Measurements from ENCODE around the gene UBTD1.

UBTD1 gene

DNA sequence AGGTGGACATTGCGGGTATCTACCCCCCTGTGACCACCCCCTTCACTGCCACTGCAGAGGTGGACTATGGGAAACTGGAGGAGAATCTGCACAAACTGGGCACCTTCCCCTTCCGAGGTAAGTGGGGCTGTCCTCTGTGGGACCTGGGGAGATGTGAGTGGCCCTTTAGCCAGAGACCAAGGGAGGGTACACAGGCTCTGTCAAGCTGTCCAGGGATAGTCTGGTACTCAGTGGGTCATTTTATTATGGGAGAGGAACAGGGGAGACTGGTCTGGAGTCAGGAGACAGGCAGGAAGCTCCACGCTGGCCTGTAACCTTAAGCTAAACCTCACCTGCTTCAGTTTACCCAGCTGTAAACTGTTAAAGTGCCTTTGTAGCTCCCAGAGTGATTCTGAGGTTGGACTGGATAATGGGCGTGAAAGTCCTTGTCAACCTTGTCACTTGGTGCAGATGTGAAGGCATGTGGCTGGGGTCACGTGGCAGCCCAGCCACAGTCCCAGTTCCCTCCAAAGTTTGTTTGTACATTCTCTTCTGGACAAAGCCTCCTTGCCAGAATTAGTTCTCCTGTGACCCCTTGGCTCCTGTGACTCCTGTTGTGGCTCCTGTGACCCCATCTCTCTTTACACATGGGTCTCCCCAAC, 86.2 kb downstream of the UBTD1 start:
- no peak for DNase-seq (ENCODE audit: low spot score)

DNA sequence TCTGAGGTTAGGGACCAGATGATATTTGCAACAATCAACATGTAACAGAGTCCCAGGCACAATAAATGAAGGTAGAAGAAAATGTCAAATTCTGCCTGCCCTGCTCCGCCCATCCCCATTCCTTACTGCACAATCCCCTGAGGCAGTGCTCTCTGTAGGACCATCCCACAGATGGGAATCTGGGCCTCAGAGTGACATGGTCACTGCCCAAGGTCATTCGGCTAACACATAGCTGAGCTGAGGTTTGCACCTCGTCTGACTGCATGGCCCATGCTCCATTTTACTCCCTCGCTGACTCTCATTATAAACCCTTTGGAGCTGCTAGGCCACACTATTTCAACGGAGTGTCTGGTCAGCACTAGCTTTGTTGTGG, 86.7 kb downstream of the UBTD1 start:
- no peak for DNase-seq (ENCODE audit: low spot score)

- DNase-seq (ENCODE audit: low spot score) = no peak
Observed at GRCh38 chr10:97587183-97587582, 88.5 kb downstream of the UBTD1 start.

DNA sequence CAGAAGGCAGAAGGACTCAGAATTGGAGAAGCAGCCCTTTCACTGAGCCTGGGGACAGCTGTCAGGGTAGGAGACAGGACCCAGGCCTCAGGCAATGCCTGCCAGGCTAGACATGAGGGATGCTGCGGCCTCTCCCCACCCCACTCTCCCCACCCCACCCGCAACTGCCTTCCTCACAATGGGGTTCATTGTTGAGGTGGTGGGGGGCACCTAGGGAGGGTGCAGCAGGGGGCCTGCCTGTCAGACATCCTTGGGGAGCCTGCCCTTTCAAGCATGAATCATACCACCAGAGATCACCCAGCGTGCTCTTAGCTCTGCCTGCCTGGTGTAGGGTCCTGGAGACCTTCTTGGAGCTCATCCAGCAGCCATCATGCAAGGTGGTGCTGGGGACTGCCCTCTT, 90.8 kb downstream of the UBTD1 start, which contains the start of gene C10orf62:
C10orf62 (plus strand) TSS at position 243 of the 400 bp plus-strand sequence. CDS start 177 bp downstream, outside the sequence.
- DNase-seq (ENCODE audit: low spot score) = no peak

- DNase-seq (ENCODE audit: low spot score) = no peak
Observed at GRCh38 chr10:97590082-97590747, 91.5 kb downstream of the UBTD1 start.

DNA sequence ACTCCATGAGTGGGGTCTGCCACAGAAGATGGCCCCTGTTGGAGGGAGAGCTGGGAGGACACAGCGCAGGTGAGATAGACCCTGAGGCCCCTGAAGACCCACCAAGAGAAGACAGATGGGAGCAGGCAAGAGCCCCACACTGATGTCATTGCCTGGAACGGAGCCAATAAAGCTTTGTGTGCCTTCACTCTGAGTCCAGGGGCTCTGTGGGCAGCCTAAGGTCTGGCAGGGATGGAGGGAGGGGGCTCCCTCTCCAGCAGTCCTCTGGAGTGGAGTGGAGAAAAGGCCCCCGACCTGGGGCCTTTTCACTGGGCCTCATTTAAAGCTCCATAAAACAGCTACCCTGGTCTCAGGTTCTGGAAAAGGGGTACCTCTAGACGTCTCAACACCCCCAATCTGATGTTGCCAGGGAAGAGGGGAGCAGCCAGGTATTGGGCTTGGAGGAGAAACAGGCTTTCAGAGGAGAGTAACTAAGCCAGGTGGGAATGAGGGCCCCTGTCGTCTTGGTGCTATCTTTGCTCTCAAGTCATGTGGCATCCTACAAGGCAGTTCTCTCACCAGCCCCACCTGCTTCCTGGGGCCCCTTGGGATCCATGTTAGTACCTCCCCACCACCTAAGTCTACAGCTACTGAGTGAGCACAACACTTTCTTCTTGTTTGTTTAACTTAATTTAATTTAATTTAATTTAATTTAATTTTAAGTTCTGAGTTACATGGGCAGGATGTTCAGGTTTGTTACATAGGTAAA, 92.2 kb downstream of the UBTD1 start:
- DNase-seq (ENCODE audit: low spot score) = no peak

DNA sequence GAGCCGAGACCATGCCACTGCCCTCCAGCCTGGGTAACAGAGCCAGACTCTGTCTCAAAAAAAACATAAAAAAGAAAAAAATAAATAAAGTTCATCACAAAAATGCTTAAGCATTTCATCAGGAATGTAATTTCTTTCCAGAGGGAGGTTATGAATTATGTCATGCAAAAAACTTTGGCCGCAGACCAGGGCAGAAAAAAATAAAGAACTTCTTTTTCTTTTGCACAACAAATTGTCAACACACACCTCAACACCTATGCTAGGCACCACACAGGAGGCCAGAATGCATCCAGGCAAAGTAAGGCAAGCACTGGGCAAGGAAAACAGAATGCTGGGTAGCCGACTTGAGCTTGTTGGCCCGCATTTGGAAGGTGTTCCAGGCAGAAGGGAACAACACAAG, 94.7 kb downstream of the UBTD1 start:
- no peak for DNase-seq (ENCODE audit: low spot score)

GRCh38 chr10:97596101-97597082, 97.7 kb downstream of the UBTD1 start:
- DNase-seq (ENCODE audit: low spot score) = peak; percentile 57

DNA sequence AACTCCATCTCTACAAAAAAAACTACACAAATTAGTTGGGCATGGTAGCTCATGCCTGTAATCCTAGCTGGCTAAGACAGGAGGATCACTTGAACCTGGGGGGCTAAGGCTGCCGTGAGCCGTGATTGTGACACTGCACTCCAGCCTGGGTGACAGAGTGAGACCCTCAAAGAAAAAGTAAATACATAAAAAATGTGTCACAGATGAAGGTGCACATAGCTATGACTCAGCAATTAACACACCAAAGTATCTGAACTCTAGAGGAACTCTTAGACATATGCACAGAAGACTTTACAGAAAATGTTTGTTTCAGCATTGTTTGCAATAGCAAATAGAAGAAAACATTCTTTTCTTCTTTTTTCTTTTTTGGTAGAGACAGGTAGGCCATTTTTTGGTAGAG, 99.1 kb downstream of the UBTD1 start:
- no peak for DNase-seq (ENCODE audit: low spot score)

DNA sequence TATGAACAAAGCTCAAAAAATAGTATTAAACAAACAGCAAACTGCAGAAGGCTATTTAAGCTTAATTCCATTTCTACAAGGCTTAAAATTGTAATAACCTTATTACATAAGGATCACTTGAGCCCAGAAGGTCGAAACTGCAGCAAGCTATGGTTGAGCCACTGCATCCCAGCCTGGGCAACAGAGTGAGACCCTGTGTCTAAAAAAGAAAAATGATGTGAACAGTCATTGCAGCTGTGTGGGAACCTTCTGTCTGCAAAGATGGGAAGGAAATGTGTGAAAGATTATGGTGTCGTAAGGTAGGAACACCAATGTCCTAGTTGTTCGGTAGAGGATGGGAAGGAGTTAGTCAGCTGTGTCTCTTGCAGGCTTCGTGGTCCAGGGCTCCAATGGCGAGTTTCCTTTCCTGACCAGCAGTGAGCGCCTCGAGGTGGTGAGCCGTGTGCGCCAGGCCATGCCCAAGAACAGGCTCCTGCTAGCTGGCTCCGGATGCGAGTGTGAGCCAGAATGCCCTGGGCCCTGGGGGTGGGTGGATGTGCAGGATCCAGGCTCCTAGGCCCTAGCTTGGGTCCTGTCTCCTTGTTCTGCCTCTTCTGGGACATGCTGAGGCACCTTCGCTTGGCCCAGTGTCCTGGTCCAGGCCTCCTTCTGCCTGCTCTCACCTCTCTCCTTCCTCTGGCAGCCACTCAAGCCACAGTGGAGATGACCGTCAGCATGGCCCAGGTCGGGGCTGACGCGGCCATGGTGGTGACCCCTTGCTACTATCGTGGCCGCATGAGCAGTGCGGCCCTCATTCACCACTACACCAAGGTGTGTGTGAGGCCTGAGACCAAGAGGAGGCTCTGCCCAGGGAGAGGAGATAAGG, 99.9 kb downstream of the UBTD1 start:
- DNase-seq (ENCODE audit: low spot score) = no peak

DNA sequence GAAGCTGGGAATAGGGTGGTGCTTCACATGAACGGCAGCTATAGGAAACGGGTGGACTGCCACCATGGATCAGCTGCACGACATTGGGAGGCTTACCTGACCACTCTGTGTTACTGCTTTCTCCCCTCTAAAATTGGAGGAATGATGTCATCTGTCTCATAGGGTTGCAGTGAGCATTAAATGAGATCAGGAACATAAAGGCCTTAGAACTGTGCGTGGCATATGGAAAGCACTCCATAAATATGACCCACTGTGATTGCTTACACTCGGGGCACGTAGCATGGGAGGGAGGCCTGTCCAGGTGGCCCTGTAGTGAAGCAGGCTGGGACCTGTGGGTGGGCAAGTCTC, 100.5 kb downstream of the UBTD1 start:
- DNase-seq (ENCODE audit: low spot score) = no peak

GRCh38 chr10:97600616-97601015, 101.9 kb downstream of the UBTD1 start:
- DNase-seq (ENCODE audit: low spot score) = no peak

DNA sequence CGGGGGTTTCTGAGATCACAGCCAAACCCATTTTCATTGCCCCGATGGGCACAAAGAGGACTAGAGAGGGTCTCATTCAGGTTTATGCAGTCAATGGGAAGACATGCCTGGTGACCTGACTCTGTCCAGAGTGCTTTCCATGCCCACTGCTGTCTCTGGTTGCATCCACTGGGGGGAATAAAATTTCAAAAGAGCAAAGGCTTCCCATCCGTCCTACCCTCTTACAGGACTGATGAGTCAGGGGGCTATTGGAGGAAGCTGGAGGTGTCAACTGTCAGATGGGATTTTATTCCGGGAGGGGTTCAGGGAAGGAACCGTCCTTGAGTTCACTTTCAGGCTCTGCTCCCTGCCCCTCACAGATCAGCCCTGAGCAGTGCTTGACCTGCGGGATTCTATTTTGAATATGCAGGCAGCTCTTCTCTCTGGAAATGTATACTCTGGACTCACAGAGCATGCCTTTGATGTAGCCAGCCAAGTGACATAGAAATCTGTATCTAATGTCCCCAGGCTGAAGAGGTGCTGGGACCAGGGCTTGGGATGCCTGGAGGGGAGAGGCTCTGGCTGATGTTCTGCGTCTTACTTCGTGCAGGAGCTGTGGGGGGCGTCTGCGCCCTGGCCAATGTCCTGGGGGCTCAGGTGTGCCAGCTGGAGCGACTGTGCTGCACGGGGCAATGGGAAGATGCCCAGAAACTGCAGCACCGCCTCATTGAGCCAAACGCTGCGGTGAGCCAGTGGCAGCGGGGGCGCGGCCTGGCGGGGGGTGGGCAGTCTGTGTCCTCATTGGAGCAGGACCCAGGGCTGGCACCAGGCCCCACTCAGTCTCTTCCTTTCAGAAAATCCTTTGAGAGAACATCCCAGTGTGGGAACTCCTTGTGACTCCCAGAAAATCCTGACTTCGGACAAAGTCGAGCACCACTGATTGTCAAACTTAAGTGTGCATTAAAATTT, 102.8 kb downstream of the UBTD1 start:
- DNase-seq (ENCODE audit: low spot score) = peak; percentile 43

DNA sequence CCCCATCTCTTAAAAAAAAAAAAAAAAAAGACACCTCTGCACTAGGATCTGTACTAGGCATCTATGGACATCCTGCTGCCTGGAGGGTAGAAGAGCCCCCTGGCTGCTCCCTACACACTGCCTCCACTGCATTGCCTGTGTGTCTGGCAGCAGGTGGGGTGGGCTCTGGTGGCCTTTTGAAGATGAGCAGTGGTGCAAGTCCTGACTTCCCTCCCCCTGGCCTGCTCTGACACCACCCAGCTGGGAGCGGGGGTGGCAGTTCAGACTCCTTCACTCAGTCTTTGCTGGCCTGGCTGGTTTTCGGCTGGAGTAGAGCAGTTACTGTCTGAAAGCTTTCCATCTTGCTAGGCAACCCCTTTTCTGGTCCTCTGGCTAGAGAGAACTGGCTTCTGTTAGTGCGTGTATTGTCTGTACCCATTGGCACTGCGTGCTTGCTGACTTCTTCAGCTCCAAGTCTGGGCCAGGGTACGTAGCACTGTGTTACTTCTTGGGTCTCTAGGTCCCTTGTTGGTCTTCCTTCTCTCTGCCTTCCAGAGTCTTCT, 108.4 kb downstream of the UBTD1 start:
- DNase-seq (ENCODE audit: low spot score) = peak; percentile 68

DNA sequence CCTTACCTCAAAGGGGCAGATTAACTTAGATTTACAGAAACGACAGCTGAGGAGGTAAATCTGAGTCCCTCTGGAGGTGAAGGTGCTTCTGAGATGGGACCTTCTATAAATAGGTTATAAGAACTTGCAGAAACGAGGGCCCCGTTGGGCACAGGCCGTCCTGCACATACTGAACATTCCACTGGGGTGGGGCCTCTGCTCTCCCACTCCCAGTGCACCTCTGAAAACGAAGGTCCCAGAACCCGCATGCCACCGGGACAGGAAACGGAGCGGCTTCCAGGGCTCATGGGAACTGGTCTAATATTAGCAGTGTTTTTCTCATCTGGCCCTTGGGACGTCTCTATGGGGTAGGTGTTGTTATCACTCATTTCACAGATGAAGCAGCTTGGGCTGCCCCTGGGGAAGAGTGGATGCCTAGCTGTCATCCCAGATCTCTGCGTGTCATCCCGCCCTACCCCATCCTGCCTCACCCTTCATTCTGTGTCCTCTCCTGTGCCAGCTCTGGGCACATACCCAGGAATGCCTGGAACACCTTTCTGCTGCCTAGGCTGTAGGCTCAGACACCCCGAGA, 110.4 kb downstream of the UBTD1 start:
- no peak for DNase-seq (ENCODE audit: low spot score)

GRCh38 chr10:97611473-97611872, 112.7 kb downstream of the UBTD1 start:
- DNase-seq (ENCODE audit: low spot score) = no peak

- DNase-seq (ENCODE audit: low spot score) = peak; percentile 33
Observed at GRCh38 chr10:97612386-97612785, 113.7 kb downstream of the UBTD1 start.

DNA sequence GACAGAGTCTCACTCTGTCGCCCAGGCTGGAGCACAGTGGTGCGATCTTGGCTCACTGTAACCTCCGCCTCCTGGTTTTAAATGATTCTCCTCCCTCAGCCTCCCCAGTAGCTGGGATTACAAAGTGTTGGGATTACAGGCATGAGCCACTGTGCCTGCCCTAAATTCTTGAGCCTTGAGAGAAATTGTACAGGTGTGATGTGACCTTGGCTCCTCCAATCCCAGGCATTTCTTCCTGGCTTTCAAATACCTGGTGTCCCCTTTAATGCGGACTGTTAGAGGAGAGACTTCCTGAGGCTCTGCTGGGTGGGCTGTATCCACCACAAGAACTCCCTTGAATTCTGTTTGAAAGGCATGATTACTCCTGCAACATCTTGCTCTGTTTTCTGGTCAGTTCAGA, 119.6 kb downstream of the UBTD1 start:
- no peak for DNase-seq (ENCODE audit: low spot score)

- no peak for DNase-seq (ENCODE audit: low spot score)
Observed at GRCh38 chr10:97618733-97619132, 120.0 kb downstream of the UBTD1 start.

All from Ammon's horn (tissue), 1 donor.